Activated T-cell treated with anti-CD3 and anti-CD28 coated beads, Interleukin-2, amount 50 U/mL, for 48 hours (primary cell): ENCODE results near the gene SYTL1.
A peak's percentile ranks its signal among the peaks of the same experiment; 100 is the strongest.
"Not testable (repeated sequence)": the region's sequence is repeated elsewhere in the genome, so short reads cannot be mapped to it uniquely, and the experiment has no call there.

ENCODE experiments used
- DNase-seq, 2 experiments: peaks; one replicate each; pipeline ENCODE4 v3.0.0-alpha.2; 2020

SYTL1 gene

GRCh38 chr1:27366113-27366410, 24.2 kb downstream of the SYTL1 start:
- DNase-seq, result peak; percentile 91

- DNase-seq, result peak; percentile 73 to 78
These were observed 24.8 kb downstream of the SYTL1 start, which contains the start of gene MAP3K6 for GRCh38 chr1:27366411-27367159. MAP3K6 (minus strand) TSS chr1:27366961; CDS start chr1:27366597, 364 bp downstream.

- no peak for DNase-seq
These were observed 25.4 kb downstream of the SYTL1 start for GRCh38 chr1:27367160-27367650.

- no peak for DNase-seq
These were observed 27.2 kb downstream of the SYTL1 start for GRCh38 chr1:27368869-27369582.

GRCh38 chr1:27372022-27372807, 30.4 kb downstream of the SYTL1 start:
- DNase-seq, result no peak

GRCh38 chr1:27372808-27373690, 31.2 kb downstream of the SYTL1 start:
- DNase-seq, result no peak

- no peak for DNase-seq
These were observed 32.7 kb downstream of the SYTL1 start, which contains the start of gene FCN3 for GRCh38 chr1:27374362-27375086. FCN3 (minus strand) TSS chr1:27374824; CDS start chr1:27374818, 6 bp downstream.

- DNase-seq, result no peak
These were observed 36.1 kb downstream of the SYTL1 start for GRCh38 chr1:27377760-27378495.

- DNase-seq, result no peak
These were observed 37.8 kb downstream of the SYTL1 start for GRCh38 chr1:27379564-27380122.

- DNase-seq, result no peak
These were observed 38.4 kb downstream of the SYTL1 start for GRCh38 chr1:27380224-27380623.

GRCh38 chr1:27380766-27381733, 39.2 kb downstream of the SYTL1 start:
- DNase-seq, result no peak

- no peak for DNase-seq
These were observed 40.3 kb downstream of the SYTL1 start for GRCh38 chr1:27381969-27382762.

GRCh38 chr1:27383039-27383605, 41.3 kb downstream of the SYTL1 start, which contains the start of gene CD164L2:
CD164L2 (minus strand) TSS chr1:27383333; CDS start chr1:27383239, 94 bp downstream.
- DNase-seq, result peak; percentile 63 to 67

GRCh38 chr1:27383661-27384060, 41.8 kb downstream of the SYTL1 start:
- DNase-seq, result no peak

- not testable (repeated sequence) for DNase-seq
These were observed 43.0 kb downstream of the SYTL1 start for GRCh38 chr1:27384797-27385196.

GRCh38 chr1:27388337-27389005, 46.6 kb downstream of the SYTL1 start:
- DNase-seq, result peak; percentile 85 to 86

- peak; percentile 46 to 58 for DNase-seq
These were observed 49.8 kb downstream of the SYTL1 start for GRCh38 chr1:27391511-27392095.
